GM21576 (cell line): ENCODE results near the gene PET100.
A peak's percentile ranks its signal among the peaks of the same experiment; 100 is the strongest.

Experiments used
- ATAC-seq: cut with Tn5 transposase; IDR thresholded peaks from one replicate; pipeline ENCODE4 v1.9.1; 2021; ENCODE audit warnings: mild to moderate bottlenecking, moderate library complexity; ENCODE audit not compliant: unreplicated experiment

The PET100 gene

GRCh38 chr19:7677669-7678311 is 48.2 kb downstream of the PET100 start:
- ATAC-seq, result no peak

GRCh38 chr19:7678971-7679751 is 49.6 kb downstream of the PET100 start:
- no peak for ATAC-seq

GRCh38 chr19:7679771-7680605 is 50.4 kb downstream of the PET100 start:
- ATAC-seq, result no peak

- peak; percentile 48 for ATAC-seq
These were observed 51.2 kb downstream of the PET100 start, which contains the start of gene TRAPPC5 for GRCh38 chr19:7680606-7681339. Gene TRAPPC5, plus strand, starts transcription at chr19:7680833. Its CDS starts 1,421 bp downstream, at chr19:7682254.
